IPS-18c (cell line): ENCODE measurements around the gene ZNF611.
A peak's percentile ranks its signal among the peaks of the same experiment; 100 is the strongest.
"Not testable (repeated sequence)": the region's sequence is repeated elsewhere in the genome, so short reads cannot be mapped to it uniquely, and the experiment has no call there.

Source experiments
- H3K4me3 ChIP-seq: 2 replicates; pipeline ENCODE4 v1.7.0; 2013; ENCODE audit warnings: low read depth, mild to moderate bottlenecking, low read length, moderate library complexity; ENCODE audit not compliant: insufficient read depth
- H3K9me3 ChIP-seq: one replicate; pipeline ENCODE4 v1.6.1; 2013; ENCODE audit warnings: mild to moderate bottlenecking, low read length, moderate library complexity; ENCODE audit not compliant: control insufficient read depth, insufficient read depth

Gene ZNF611

DNA sequence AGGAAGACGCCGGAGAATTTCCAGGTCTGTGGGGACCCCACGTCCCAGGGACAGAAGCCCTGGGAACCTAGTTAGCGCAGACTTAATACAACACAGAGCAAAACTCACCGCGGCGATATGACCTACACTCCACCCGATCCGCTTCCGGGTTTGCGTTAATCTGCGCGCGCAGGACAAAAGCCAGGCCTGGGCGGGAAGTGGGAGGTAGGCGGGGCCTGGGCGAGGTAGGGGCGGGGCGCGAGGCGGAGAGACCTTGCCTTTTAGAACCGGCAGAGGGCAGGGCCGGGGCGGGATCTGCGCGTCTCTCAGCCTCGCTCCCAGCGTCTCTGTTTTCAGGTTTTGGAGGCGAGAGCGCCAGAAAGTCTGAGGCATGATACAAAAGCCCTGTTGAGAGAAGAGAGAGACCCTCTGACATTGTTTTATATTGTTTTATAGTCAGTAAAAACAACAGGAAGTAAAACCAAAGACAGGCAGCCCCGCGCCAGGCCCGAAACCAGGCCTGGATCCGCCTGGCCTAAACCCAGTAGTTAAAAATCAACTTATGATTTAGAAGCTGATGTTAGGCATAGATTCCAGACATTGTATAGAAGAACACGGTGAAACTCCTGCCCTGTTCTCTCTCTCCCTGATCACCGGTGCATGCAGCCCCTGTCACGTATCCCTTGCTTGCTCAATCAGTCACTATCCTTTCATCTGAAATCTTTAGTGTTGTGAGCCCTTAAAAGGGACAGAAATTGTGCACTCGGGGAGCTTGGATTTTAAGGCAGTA lies at the start of gene ZNF611:
TSS of gene ZNF611 (minus strand) at position 152 of the 769 bp plus-strand sequence. CDS start 19,150 bp downstream, outside the sequence.
- Histone ChIP-seq H3K4me3 (peak within 1 kb of the TSS; percentile 91), H3K9me3 (no peaks in the 10 kb centered on the region)

DNA sequence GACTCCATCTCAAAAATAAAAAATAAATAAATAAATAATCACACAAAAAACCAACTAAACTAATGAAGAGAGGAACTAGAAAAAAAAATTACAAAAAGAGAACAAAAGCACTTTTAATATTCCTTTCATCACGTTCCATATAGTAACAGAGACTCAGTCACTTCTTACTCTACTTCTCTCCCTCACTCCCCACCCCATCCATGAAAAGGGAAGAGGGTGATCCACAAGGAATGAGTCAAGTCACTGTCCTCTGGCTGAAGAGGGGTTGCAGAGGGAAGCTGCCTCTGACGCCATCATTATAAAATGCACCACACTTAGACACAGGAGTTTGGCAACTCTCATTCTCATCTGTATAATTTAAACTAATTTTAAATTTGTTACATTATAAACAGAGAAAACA lies 48.0 kb upstream of the ZNF611 start:
- H3K4me3 ChIP-seq, H3K9me3 ChIP-seq: not testable (repeated sequence)

DNA sequence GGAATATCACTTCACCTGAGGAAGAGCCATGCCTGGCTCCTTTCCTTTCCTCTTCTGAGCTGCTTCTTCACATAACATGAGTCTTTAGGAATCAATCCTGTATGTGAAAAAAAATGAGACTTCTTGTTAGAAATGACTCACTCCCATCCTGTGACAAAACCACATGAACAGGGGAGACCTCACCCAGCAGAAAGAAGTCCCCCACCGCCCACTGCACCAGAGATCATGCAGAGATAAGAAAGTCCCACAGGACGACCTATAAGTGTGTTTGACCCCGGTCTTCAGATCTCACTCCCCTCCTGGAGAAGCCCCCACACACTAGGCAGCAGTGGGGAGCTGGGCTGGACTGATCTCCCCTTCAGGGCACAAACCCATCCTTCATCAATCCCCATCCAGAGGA lies 44.0 kb upstream of the ZNF611 start:
- Histone ChIP-seq H3K4me3 (no peak overlapping the region), H3K9me3 (peaks cover 3% of the 10 kb centered on the region)

DNA sequence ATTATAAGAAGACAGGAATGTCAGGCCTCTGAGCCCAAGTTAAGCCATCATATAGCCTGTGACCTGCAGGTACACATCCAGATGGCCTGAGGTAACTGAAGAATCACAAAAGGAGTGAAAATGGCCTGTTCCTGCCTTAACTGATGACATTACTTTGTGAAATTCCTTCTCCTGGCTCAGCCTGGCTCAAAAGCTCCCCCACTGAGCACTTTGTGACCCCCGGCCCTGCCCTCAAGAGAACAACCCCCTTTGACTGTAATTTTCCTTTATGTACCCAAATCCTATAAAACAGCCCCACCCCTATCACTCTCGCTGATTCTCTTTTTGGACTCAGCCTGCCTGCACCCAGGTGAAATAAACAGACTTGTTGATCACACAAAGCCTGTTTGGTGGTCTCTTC lies 21.6 kb upstream of the ZNF611 start:
- H3K4me3 ChIP-seq, H3K9me3 ChIP-seq: not testable (repeated sequence)

DNA sequence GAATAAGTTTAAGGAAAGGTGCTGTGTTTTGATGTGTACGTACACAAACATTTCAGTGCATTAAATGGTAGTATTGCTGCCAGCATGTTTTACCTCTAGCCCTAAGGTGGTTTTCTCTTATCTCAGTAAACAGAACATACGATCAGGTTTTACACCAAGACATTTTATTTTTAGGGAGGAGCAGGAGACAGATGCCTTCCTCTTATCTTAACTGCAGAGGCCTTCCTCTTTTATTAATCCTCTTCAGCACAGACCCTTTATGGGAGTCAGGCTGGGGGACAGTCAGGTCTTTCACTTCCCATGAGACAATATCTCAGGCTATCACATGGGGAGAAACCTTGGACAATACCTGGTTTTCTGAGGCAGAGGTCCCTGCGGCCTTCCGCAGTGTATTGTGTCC lies 14.9 kb upstream of the ZNF611 start:
- Histone ChIP-seq H3K4me3 (no peak overlapping the region), H3K9me3 (no peaks in the 10 kb centered on the region)

DNA sequence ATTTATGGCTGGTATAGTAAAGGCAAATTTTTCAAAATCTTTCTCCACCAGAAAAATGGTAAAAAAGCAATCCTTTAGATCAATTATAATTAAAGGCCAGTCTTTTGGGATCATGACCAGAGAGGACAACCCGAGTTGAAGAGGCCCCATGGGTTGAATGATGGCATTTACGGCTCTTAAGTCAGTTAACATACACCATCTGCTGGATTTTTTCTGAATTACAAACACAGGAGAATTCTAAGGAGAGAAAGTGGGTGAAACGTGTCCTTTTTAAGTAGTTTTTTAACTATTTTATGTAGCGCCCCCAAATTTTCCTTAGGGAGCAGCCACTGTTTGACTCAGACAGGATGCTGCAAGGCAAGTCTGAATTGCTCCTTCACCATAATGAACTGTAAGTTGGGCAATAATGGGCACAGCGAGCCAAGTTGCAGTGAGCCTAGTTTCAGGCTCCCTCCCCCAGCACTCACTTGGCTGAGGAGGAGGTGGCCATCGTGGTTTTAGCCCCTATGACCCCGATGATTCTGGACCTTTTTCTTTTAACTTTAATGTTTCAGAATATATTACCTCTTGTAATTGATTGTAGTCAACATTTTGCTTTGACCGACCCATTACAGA lies 13.6 kb upstream of the ZNF611 start:
- peak overlapping the region; percentile 45 for H3K4me3 ChIP-seq
- no peaks in the 10 kb centered on the region for H3K9me3 ChIP-seq

DNA sequence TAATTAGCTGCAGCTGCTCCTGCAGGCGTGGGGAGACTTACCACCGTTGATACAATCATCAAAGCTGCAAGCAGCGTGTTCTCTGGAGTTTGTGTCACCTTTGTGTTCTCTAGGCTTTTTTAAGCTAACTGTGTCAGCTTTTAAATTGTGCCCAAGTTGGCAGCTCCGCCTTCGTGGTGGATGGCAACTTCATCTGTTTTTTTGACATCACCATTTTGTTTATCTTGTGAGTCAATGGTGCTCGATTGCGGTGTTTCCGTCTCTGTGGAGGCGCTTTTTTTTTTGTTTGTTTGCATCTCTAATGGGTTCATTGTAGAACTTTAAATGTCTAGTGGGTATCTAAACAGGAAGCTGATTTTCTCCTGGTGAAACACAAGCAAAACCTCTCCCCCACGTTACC lies 11.1 kb upstream of the ZNF611 start:
- not testable (repeated sequence) for H3K4me3 ChIP-seq, H3K9me3 ChIP-seq

DNA sequence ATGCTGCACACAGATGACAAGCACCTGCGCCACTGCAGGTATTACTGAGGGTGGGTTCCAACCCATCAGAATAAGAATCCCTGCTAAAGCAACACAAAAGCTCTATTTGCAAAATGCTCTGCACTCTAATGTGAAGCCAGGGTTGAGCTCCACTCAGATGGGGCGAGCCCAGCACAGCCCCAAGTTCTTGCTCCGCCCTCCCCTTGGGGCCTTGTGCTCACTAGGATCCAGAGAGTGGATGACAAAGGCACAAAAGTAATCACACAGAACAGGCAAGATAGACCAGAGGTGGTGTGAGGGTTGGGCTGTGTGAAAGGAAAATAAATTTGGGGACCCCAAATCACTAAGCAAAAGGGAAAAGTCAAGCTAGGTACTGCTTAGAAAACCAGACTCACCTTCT lies 8.2 kb upstream of the ZNF611 start:
- Histone ChIP-seq H3K4me3 (no peak overlapping the region), H3K9me3 (no peaks in the 10 kb centered on the region)

DNA sequence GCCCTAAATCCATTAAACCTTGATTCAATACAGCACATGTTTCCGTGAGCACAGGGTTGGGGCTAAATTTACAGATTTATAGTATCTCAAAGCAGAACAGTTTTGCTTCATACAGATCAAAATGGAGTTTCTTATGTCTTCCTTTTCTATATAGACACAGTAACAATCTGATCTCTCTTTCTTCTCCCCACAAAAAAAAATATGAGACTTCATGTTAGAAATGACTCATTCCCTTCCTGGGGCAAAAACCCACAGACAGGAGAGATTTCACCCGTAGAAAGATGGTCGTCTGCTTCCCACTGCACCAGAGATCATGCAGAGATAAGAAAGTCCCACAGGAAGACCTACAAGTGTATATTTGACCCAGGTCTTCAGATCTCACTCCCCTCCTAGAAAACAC lies 7.7 kb upstream of the ZNF611 start:
- Histone ChIP-seq H3K4me3 (no peak overlapping the region), H3K9me3 (no peaks in the 10 kb centered on the region)

DNA sequence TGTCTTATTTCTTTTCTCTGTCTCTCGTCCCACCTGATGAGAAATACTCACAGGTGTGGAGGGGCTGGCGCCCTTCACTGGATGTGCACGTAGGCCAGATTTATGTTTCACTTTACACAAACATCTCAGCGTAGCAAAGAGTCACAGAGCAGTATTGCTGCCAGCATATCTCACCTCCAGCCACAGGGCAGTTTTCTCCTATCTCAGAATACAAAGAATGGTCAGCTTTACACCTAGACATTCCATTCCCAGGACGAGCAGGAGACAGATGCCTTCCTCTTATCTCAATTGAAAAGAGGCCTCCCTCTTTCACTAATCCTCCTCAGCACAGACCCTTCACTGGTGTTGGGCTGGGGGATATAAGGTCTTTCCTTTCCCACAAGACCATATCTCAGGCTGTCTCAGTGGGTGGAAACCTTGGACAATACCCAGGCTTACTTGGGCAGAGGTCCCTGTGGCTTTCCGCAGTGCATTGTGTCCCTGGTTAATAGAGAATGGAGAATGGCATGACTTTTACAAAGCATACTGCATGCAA lies 7.2 kb upstream of the ZNF611 start:
- no peak overlapping the region for H3K4me3 ChIP-seq

DNA sequence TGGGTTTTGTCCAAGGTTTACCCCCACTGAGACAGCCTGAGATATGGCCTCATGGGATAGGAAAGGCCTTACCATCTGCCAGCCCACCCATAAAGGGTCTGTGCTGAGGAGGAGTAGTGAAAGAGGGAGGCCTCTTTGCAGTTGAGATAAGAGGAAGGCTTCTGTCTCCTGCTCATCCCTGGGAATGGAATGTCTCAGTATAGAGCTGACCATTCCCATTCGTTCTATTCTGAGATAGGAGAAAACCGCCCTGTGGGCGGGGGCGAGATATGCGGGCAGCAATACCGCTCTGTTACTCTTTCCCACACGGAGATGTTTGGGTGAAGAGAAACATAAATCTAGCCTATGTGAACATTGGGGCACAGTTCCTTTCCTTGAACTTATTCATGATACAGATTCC lies 6.5 kb upstream of the ZNF611 start:
- H3K4me3 ChIP-seq, H3K9me3 ChIP-seq: not testable (repeated sequence)

More for the DNA sequence above, 7.2 kb upstream of the ZNF611 start:
- no peaks in the 10 kb centered on the region for H3K9me3 ChIP-seq

DNA sequence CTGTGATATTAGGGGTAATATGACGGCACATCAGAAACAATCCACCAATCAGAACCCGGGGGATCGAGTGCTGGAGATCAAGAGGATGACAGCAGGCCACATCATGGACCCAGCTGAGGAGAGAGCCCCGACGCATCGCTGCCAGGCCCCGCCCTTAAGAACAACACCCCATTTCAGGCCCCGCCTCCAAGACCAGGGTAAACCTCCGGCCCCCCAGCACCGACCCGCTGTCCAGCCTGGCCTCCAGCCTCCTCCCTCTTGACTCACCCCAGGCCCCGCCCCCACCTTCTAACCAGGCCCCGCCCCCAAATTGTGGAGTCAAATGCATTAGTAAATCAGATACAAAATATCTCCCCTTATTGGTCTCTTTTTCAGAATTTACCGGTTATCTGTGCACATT lies 4.7 kb upstream of the ZNF611 start:
- H3K4me3 ChIP-seq = no peak overlapping the region

DNA sequence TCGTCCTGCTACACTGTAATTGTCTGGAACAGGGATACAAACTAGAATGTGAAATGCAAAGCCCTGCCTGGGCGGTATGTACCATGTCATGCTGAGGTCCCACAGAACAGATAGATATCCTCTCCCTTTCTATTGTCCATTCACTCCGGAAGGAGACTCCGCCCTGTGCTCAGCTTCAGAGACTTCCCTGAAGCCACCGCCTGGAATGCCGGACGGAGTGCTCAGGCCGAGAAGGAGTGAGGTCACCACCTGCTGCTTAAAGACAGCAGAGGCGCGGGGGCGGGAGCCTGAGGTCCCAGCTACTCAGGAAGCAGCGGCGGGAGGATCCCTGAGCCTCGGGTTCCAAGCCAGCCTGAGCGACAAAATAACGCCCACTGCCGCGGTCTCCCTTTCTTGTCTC lies 890 bp upstream of the ZNF611 start:
- Histone ChIP-seq H3K4me3 (no peak overlapping the region), H3K9me3 (no peaks in the 10 kb centered on the region)

More for the DNA sequence above, 4.7 kb upstream of the ZNF611 start:
- no peaks in the 10 kb centered on the region for H3K9me3 ChIP-seq

DNA sequence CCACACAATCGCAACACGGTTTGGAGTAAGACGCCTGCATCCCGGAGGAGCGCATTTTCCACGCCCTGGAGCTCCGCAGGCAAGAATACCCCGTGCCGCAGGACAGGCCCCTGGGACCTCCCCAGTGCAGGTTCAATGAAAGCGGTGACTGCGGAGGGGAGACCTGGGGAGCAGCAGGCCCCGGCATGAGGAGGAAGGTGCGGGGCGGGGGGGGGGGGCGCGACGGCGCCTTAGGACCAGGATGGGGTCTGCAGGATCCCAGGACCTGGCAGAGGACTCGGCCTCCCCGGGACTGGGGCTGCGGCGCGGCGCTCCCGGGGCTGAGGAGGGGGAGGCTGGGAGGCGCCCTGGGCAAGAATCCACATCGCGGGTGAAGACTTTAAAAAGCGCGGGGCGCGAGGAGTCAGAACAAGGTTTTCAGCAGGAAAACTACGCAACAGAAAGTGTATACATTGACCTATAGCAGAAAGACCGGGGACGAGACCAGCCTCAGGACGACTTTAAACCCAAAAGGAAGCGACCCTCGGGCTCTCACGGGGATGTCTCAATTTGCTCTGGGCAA lies 432 bp downstream of the ZNF611 start:
- no peaks in the 10 kb centered on the region for H3K9me3 ChIP-seq

DNA sequence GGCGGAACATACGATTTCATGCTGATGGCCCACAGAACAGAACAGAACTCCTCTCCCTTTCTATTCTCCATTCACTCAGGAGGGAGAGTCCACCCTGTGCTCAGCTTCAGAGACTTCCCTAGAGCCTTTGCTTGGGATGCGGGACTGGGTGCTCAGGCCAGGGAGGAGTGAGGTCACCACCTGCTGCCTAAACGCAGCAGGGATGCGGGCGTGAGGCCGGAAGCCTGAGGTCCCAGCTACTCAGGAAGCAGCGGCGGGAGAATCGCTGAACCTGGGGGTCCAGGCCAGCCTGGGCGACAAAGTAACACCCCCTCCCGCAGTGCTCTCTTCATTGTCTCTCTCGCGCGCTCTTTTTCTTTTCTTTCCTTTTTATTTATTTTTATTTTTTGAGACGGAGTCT lies 8.8 kb downstream of the ZNF611 start:
- H3K4me3 ChIP-seq, H3K9me3 ChIP-seq: not testable (repeated sequence)

More for the DNA sequence above, 432 bp downstream of the ZNF611 start:
- peak overlapping the region; percentile 91 for H3K4me3 ChIP-seq

DNA sequence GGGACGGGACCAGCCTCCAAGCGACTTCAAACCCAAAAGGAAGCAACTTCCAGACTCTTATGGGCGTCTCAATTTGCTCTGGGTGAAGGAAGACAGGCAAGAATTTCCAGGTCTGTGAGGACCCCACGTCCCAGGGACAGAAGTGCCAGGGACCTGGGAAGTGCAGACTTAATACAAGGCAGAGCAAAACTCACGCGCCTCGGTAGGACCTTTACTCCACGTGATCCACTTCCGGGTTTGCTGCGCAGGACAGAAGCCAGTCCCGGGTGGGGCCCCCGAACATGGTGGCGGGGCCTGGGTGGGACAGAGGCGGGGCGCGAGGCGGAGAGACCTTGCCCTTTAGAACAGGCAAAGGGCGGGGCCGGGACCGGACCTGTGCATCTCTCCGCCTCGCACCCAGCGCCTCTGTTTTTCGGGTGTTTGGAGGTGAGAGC lies 9.3 kb downstream of the ZNF611 start:
- H3K4me3 ChIP-seq = no peak overlapping the region
- peaks cover 11% of the 10 kb centered on the region for H3K9me3 ChIP-seq

DNA sequence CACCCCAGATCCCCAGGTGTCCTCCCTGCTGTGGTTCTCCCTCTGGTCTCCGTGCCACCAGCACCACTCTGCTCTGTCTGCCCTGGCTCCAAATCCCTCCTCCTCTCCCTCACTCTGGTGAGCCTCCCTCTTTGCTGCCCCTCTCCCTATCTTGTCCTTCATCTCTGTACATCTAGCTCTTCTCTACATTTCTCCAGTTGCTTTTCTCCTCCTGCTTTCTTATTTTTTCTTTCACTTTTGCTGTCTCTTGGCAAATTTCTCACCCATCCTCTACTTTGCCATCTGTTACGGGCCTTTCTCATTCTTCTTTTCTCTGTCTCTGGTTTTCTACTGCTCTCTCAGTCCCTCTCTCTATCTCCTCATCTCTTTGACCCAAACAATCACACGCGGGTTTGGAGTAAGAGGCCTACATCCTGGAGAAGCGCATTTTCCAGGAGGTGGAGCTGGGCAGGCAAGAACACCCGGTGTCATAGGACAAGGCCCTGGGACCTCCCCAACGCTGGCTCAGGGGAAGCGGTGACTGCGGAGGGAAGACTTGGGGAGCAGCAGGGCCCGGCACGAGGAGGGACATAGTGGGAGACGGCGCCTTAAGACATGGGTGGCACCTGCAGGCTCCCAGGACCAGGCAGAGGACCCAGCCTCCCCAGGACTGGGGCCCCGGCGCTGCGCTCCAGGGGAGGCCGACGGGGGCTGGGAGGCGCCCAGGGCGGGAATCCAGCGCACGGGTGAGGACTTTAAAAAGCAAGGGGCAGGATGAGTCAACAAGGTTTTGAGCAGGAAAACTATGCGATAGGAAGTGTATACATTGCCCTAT lies 9.9 kb downstream of the ZNF611 start:
- Histone ChIP-seq H3K9me3 (peaks cover 16% of the 10 kb centered on the region), H3K4me3 (no peak overlapping the region)
